Pancreas (tissue), 10 donors: ENCODE data around the gene UBN2. TPM values are rescaled to one million over a fixed set of nuclear protein-coding genes. Genes with fewer than 3 reads are reported as not detected.
"Not testable (repeated sequence)": the region's sequence is repeated elsewhere in the genome, so short reads cannot be mapped to it uniquely, and the experiment has no call there.

Source experiments
- ATAC-seq, 4 donors: fragments of 200-7000 bp; cut with Tn5 transposase; one replicate each; pipeline versions ENCODE4 v1.8.0 to v1.9.1; 2020; ENCODE audit warnings: mild to moderate bottlenecking in 4 of 4, moderate library complexity in 4 of 4
- DNase-seq, 6 donors: peaks; one replicate each; pipeline ENCODE4 v3.0.0-alpha.2; 2020
- FAIRE-seq: peaks from 2 replicates; lab custom pipeline; 2012; peaks lifted over from hg19 to GRCh38; lab: Jason Lieb, UNC
- H3K27ac ChIP-seq, 4 donors: fragments of 200-600 bp; sonication (generic); 1 replicate in 3 of 4; 2 replicates in 1 of 4; pipeline versions ENCODE4 v1.5.0 to v1.8.0; 2020
- H3K27me3 ChIP-seq, 4 donors: fragments of 200-600 bp; one replicate each; pipeline ENCODE4 v1.8.0; 2021
- H3K36me3 ChIP-seq, 3 donors: fragments of 200-600 bp; sonication (generic) in 1 of 3; one replicate each; pipeline versions ENCODE4 v1.5.0 to v1.8.0; 2020 to 2021
- H3K4me1 ChIP-seq, 3 donors: fragments of 200-600 bp; one replicate each; pipeline ENCODE4 v1.8.0; 2021
- H3K4me3 ChIP-seq, 4 donors: fragments of 200-600 bp; sonication (generic) in 2 of 4; one replicate each; pipeline versions ENCODE4 v1.5.0 to v1.8.0; 2020 to 2021
- H3K9me3 ChIP-seq, 4 donors: fragments of 200-600 bp; one replicate each; pipeline ENCODE4 v1.8.0; 2021
- WGBS, 2 donors: extraction: QIAGEN DNeasy Blood & Tissue Kit; methylation state at CpG; one replicate each; pipeline ENCODE4 v1.1.7; 2013; 5-methylcytosine and 5-hydroxymethylcytosine counted together
- intact Hi-C, 3 donors: fragments of 100-400 bp; cut with DNase I; formaldehyde crosslinking; loops; one replicate each; pipeline versions ENCODE4 v1.11.1 to v1.14.2; 2022
- polyA plus RNA-seq, 2 donors: library from polyadenylated mRNA; stranded (reverse); fragments of 200-250 nt; gene quantifications; one replicate each; pipeline ENCODE4 v1.2.3, GENCODE V29; 2013
- total RNA-seq, 6 donors: library from RNA; stranded (reverse); fragmentation: NEBNext Ultra II Directional in 4 of 6; extraction: Animal tissue kit (Norgen Biotek cat#: 25700) in 4 of 6; gene quantifications; one replicate each; pipeline versions ENCODE4 v1.2.1 to v1.2.4, GENCODE V29; 2021 to 2023
- TF ChIP-seq, protein P1 (sequence below), 4 donors: fragments of 200-600 bp; sonication (generic) in 3 of 4; IDR thresholded peaks; one replicate each; pipeline versions ENCODE4 v1.5.0 to v1.8.0; 2021; ENCODE audit warnings: antibody characterized with exemption in 4 of 4
- donor health status: healthy with polysubstance abuse.
- donor health status: DM: no; HTN: no; CAD: no; lungs with moderate emphysema.
- donor health status: DM: no; HTN: no; CAD: no.
- donor health status: control.
- donor health status: control.
- donor health status: Bipolar disorder and iron deficiency.
- donor health status: DM: yes; HTN: yes; CAD: no.
- donor health status: DM: no; HTN: no; CAD: no.
- donor health status: DM: no; HTN: no; CAD: no.
- donor health status: DM: yes; HTN: yes; CAD: no.

Gene UBN2
- total and polyA plus RNA-seq, 8 donors: 2.9 to 20.3 (median 15.0) TPM

DNA sequence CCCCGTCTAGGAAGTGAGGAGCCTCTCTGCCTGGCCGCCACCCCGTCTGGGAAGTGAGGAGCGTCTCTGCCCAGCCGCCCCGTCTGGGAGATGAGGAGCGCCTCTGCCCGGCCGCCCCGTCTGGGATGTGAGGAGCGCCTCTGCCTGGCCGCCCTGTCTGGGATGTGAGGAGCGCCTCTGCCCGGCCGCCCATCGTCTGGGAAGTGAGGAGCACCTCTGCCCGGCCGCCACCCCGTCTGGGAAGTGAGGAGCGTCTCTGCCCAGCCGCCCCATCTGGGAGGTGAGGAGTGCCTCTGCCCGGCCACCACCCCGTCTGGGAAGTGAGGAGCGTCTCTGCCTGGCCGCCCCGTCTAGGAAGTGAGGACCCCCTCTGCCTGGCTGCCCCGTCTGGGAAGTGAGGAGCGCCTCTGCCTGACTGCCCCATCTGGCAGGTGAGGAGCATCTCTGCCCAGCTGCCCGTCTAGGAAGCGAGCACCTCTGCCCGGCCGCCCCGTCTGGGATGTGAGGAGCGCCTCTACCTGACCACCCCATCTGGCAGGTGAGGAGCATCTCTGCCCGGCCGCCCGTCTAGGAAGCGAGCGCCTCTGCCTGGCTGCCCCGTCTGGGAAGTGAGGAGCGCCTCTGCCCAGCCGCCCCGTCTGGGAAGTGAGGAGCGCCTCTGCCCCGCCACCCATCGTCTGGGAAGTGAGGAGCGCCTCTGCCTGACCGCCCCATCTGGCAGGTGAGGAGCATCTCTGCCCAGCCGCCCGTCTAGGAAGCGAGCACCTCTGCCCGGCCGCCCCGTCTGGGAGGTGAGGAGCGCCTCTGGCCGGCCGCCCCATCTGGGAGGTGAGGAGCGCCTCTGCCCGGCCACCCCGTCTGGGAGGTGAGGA lies 5.5 kb upstream of the UBN2 start:
- ATAC-seq, H3K27ac ChIP-seq, H3K27me3 ChIP-seq, H3K36me3 ChIP-seq, intact Hi-C loops, H3K4me1 ChIP-seq, FAIRE-seq, H3K9me3 ChIP-seq, H3K4me3 ChIP-seq: not testable (repeated sequence)
- DNase-seq: peak in 1 of 6 donors; percentile 67
- 93 to 96% methylated on average over 60 of the region's 60 CpGs for WGBS, 2 donors

DNA sequence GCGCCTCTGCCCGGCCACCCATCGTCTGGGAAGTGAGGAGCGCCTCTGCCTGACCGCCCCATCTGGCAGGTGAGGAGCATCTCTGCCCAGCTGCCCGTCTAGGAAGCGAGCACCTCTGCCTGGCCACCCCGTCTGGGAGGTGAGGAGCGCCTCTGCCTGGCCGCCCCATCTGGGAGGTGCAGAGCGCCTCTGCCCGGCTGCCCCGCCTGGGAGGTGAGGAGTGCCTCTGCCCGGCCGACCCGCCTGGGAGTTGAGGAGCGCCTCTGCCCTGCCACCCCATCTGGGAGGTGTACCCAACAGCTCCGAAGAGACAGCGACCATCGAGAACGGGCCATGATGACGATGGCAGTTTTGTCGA lies 4.9 kb upstream of the UBN2 start:
- H3K27ac ChIP-seq, H3K36me3 ChIP-seq, H3K9me3 ChIP-seq, H3K4me1 ChIP-seq, ATAC-seq, H3K4me3 ChIP-seq, intact Hi-C loops, H3K27me3 ChIP-seq, FAIRE-seq: not testable (repeated sequence)
- DNase-seq: peak in 1 of 6 donors; percentile 55
- 92 to 94% methylated on average over 23 of the region's 23 CpGs for WGBS, 2 donors

DNA sequence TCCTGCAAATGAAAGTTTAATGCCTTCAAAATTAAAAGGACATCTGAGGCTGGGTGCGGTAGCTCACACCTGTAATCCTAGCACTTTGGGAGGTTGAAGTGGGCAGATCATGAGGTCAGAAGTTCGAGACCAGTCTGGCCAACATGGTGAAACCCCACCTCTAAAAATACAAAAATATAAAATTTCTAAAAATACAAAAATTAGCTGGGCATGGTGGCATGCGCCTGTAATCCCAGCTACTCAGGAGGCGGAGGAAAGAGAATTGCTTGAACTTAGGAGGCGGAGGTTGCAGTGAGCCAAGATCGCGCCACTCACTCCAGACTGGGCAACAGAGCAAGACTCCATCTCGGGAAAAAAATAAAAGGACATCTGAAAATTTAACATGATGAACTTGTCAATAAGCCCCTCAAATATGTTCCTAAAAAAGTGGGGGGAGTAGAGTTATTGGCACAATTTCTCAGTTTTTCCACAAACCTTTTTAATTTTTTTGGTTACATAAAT lies 4.0 kb upstream of the UBN2 start:
- WGBS, 2 donors: 78 to 91% methylated on average over 8 of the region's 8 CpGs
- DNase-seq, H3K4me3 ChIP-seq, intact Hi-C loops, H3K9me3 ChIP-seq, H3K36me3 ChIP-seq, H3K27me3 ChIP-seq, FAIRE-seq, H3K27ac ChIP-seq, H3K4me1 ChIP-seq, ATAC-seq: not testable (repeated sequence)

DNA sequence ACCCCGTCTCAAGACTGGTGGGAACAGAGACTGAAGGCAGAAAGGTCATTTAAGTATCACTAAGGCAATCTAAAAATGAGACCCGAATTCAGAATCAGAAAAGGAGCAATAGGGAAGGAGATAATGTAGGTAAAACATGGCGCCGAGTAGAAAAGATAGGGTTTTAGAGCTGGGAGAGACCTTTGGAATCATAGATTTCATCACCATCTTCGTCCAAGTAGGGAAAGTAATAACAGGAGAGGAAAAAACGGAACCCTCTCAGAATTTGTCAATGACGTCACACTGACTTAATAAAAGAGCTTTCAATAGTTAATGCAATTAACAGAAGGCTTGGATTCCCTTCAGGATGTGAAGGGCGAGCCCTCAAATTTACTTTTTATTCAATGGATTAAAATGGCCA lies 1.0 kb upstream of the UBN2 start:
- DNase-seq: no peak
- Histone ChIP-seq H3K4me1 (peaks cover 0 to 22% (median 16%) of the 10 kb centered on the region in 3 donors), H3K9me3 (no peaks in the 10 kb centered on the region), H3K36me3 (no peaks in the 10 kb centered on the region), H3K27me3 (no peaks in the 10 kb centered on the region), H3K27ac (peak overlapping the region in 2 of 4 donors; percentile 92 to 94), H3K4me3 (peak overlapping the region in 2 of 4 donors; percentile 90 to 99)
- ATAC-seq: no peak
- 58 to 59% methylated on average over 8 of the region's 8 CpGs for WGBS, 2 donors
- TF ChIP-seq, protein P1, sequence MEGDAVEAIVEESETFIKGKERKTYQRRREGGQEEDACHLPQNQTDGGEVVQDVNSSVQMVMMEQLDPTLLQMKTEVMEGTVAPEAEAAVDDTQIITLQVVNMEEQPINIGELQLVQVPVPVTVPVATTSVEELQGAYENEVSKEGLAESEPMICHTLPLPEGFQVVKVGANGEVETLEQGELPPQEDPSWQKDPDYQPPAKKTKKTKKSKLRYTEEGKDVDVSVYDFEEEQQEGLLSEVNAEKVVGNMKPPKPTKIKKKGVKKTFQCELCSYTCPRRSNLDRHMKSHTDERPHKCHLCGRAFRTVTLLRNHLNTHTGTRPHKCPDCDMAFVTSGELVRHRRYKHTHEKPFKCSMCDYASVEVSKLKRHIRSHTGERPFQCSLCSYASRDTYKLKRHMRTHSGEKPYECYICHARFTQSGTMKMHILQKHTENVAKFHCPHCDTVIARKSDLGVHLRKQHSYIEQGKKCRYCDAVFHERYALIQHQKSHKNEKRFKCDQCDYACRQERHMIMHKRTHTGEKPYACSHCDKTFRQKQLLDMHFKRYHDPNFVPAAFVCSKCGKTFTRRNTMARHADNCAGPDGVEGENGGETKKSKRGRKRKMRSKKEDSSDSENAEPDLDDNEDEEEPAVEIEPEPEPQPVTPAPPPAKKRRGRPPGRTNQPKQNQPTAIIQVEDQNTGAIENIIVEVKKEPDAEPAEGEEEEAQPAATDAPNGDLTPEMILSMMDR (IDR thresholded peaks at IDR 0.05): no peak
- FAIRE-seq: no peak
- intact Hi-C loops: no loop called here

DNA sequence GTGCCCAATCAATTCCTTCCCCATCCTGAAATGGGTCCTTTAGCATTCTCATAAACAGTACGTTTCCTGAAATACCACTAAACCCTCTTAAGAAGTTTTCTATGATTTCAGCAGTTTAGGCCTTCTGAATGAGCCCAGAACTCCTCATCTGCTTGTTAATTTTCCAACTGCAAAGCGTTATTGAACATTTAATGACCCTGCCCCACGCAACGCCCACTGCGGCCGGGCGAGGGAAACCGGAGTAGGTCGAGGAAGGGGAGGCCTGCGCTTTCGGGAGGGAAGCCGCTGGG lies 608 bp upstream of the UBN2 start:
- Histone ChIP-seq H3K4me1 (peaks cover 0 to 22% (median 18%) of the 10 kb centered on the region in 3 donors), H3K9me3 (no peaks in the 10 kb centered on the region), H3K36me3 (no peaks in the 10 kb centered on the region), H3K4me3 (peak overlapping the region; percentile 73 to 99 (median 86)), H3K27me3 (no peaks in the 10 kb centered on the region), H3K27ac (peak overlapping the region; percentile 92 to 95 (median 93))
- TF ChIP-seq, protein P1 (IDR thresholded peaks at IDR 0.05): no peak
- ATAC-seq: no peak
- 1% methylated on average over 12 of the region's 12 CpGs for WGBS, 2 donors
- intact Hi-C loops: no loop called here
- no peak for FAIRE-seq
- DNase-seq: no peak

DNA sequence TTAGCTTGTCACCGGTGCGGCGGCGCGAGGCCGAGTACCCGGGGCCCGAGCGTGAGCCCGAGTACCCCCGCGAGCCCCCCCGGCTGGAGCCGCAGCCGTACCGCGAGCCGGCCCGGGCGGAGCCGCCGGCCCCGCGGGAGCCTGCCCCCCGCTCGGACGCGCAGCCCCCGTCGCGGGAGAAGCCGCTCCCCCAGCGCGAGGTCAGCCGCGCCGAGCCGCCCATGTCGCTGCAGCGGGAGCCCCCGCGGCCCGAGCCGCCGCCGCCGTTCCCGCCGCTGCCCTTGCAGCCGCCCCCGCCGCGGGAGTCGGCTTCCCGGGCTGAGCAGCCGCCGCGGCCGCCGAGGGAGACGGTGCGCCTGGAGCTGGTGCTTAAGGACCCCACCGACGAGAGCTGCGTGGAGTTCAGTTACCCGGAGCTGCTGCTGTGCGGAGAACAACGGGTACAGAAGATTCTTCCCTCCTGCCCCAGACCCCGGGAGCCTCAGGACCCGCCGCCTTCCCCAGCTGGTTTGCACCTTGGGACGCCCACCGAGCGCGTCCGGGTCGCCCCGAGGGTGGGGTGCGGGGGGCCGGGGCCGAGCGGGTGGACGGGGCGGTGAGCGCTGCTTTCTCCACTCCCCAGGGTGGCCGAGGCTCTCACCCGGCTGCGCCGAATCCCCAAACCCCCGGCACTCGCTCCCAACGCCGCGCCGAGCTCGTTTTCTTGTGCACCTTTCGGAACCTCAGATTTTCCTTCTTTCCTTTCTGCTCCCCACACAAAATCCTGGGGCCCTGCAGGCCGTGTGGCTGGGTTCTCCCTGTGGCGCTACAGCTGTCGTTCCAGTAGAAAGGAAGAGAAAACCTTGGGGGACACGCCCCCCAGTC lies 708 bp downstream of the UBN2 start:
- FAIRE-seq (no peak), ATAC-seq (peak; percentile 1 to 66 (median 26)), DNase-seq (peak; percentile 11 to 78 (median 41))
- TF ChIP-seq, protein P1 (IDR thresholded peaks at IDR 0.05): no peak
- peak overlapping the region; percentile 92 to 95 (median 93) for H3K27ac ChIP-seq
- 1% methylated on average over 84 to 101 of the region's 101 CpGs for WGBS, 2 donors
- no peaks in the 10 kb centered on the region for H3K27me3 ChIP-seq
- H3K4me1 ChIP-seq: peaks cover 0 to 22% (median 21%) of the 10 kb centered on the region in 3 donors
- H3K4me3 ChIP-seq: peak overlapping the region; percentile 73 to 99 (median 86)
- intact Hi-C loops: no loop called here
- H3K9me3 ChIP-seq: no peaks in the 10 kb centered on the region
- H3K36me3 ChIP-seq: no peaks in the 10 kb centered on the region
